ENCODE measurements around the gene TLL2. TPM values are rescaled to one million over a fixed set of nuclear protein-coding genes. Genes with fewer than 3 reads are reported as not detected.

Gene TLL2
- total RNA-seq, 1 experiment from 2014 or later = 0.18 TPM

DNA sequence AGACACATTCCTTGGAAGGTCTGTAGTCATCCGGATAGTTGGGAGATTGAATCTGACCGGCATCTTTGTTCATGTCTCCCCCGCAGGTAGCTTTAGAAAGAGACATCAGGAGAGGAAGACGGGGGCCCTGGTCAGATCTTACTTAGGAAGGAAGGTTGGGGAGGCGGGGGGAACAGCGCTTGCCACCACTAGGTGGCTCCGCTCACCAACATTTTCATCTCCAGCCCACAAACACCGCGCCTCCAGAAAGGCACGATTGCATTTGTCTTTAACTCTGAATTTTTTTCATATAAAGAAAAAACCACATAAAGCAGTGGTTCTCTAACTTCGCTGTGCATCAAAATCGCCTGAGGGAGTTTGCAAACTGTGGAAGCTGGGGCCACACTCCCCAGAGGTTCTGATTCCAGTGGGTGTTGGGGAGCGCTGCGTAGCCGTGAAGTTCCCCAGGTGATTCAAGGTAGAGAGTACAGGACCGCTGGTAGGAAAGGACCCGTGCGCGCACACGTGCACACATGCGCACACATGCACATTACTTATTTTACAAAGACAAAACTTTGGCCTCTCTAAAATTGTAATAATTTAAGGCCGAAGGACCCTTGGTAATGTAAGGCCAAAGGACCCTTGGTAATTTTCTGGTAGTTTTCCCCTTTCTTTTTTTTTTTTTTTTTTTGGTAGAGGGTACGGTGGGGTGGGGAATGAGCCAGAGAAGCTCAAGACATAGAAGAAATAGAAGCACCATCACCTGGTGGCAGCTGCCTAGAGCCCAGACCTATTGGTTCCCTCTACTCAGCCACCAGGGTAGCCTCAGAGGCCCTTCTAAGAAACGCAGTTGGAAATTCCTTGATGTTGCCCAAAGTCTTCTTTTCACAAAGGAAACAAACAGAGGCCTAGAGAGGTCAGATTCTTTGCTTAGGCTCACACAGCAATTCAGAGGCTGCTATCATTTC, 117.5 kb downstream of the TLL2 start:
- no TSS peak for BruUV-seq (replicated peaks)
- no peak overlapping the region for H3K27ac ChIP-seq (ENCODE audit: low read length)

DNA sequence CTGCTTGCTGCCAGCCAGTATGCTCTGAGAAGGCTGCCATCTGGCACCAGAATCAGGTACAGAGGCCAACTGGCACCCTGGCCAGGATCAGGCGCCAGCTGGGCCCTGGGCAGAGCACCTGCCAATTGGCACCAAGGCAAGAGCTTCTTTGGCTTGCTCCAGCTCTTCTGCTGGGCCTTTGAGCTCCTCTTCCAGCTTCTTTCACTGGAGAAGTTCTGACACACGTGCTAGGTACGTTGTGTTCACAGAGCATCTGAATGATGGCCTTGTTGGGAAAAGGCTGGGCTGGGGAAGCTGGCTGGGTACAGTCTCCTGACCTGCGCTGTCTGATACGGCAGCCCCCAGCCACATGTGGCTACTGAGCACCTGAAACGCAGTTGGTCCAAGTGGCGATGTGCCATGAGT, 123.3 kb downstream of the TLL2 start:
- Histone ChIP-seq H3K9me2 (replicated peaks; ENCODE audit: low read length) (no peaks in the 10 kb centered on the region), H3K4me1 (ENCODE audit: insufficient read depth, low read length) (no peaks in the 10 kb centered on the region), H3K79me2 (ENCODE audit: low read length) (no peaks in the 10 kb centered on the region), H3K36me3 (ENCODE audit: low read depth, low read length) (no peaks in the 10 kb centered on the region), H3K27me3 (ENCODE audit: low read length) (peaks cover 87% of the 10 kb centered on the region), H3K4me2 (ENCODE audit: low read length) (no peak overlapping the region), H4K20me1 (ENCODE audit: low read length) (no peaks in the 10 kb centered on the region), H3F3A (ENCODE audit: low read length, unreplicated experiment) (no peaks in the 10 kb centered on the region), H3K9me3 (ENCODE audit: low read length) (no peaks in the 10 kb centered on the region), H3K4me3 (ENCODE audit: low read length) (no peak overlapping the region), H3K27ac (ENCODE audit: low read length) (no peak overlapping the region), H2AFZ (ENCODE audit: low read length) (no peak overlapping the region), H3K9ac (ENCODE audit: low read length) (no peak overlapping the region)
- DNase-seq (no peak), ATAC-seq (no peak)
- ChIA-PET CTCF (no interaction called here), POLR2A (ENCODE audit: unreplicated experiment) (interaction anchor here (0.6 kb wide), 1 partner anchor 124 kb away, joined by 7 read pairs; no protein-coding TSS in a partner anchor)
- intact Hi-C loops (cut with micrococcal nuclease) = no loop called here
- TF ChIP-seq, protein P1, sequence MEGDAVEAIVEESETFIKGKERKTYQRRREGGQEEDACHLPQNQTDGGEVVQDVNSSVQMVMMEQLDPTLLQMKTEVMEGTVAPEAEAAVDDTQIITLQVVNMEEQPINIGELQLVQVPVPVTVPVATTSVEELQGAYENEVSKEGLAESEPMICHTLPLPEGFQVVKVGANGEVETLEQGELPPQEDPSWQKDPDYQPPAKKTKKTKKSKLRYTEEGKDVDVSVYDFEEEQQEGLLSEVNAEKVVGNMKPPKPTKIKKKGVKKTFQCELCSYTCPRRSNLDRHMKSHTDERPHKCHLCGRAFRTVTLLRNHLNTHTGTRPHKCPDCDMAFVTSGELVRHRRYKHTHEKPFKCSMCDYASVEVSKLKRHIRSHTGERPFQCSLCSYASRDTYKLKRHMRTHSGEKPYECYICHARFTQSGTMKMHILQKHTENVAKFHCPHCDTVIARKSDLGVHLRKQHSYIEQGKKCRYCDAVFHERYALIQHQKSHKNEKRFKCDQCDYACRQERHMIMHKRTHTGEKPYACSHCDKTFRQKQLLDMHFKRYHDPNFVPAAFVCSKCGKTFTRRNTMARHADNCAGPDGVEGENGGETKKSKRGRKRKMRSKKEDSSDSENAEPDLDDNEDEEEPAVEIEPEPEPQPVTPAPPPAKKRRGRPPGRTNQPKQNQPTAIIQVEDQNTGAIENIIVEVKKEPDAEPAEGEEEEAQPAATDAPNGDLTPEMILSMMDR (conservative IDR thresholded peaks at IDR 0.05; ENCODE audit: low read depth, low read length) = no peak
- TF ChIP-seq EZH2phosphoT487 (IDR thresholded peaks at IDR 0.05; ENCODE audit: borderline replicate concordance, low read length) (no peak), EZH2 (IDR thresholded peaks at IDR 0.05; ENCODE audit: low read length, unreplicated experiment) (no peak)
- BruUV-seq (replicated peaks) = no TSS peak

More for the DNA sequence above, 117.5 kb downstream of the TLL2 start:
- H3F3A ChIP-seq (ENCODE audit: low read length, unreplicated experiment) = no peaks in the 10 kb centered on the region
- peaks cover 86% of the 10 kb centered on the region for H3K27me3 ChIP-seq (ENCODE audit: low read length)
- CTCF ChIA-PET = no interaction called here
- no peaks in the 10 kb centered on the region for H3K9me3 ChIP-seq (ENCODE audit: low read length)
- no peaks in the 10 kb centered on the region for H3K36me3 ChIP-seq (ENCODE audit: low read depth, low read length)
- H3K9me2 ChIP-seq (replicated peaks; ENCODE audit: low read length) = no peaks in the 10 kb centered on the region
- POLR2A ChIA-PET (ENCODE audit: unreplicated experiment) = no interaction called here
- H4K20me1 ChIP-seq (ENCODE audit: low read length) = no peaks in the 10 kb centered on the region
- DNase-seq (peak; percentile 62), ATAC-seq (peak; percentile 80)
- no peak overlapping the region for H3K4me2 ChIP-seq (ENCODE audit: low read length)
- H3K4me3 ChIP-seq (ENCODE audit: low read length) = no peak overlapping the region
- TF ChIP-seq EZH2phosphoT487 (IDR thresholded peaks at IDR 0.05; ENCODE audit: borderline replicate concordance, low read length) (no peak), EZH2 (IDR thresholded peaks at IDR 0.05; ENCODE audit: low read length, unreplicated experiment) (no peak)
- TF ChIP-seq, protein P1 (conservative IDR thresholded peaks at IDR 0.05; ENCODE audit: low read depth, low read length) = peak; percentile 83
- H2AFZ ChIP-seq (ENCODE audit: low read length) = no peak overlapping the region
- intact Hi-C loops (cut with micrococcal nuclease) = loop anchor here (1.0 to 2.0 kb wide), 2 partner anchors 115 to 434 kb away; no protein-coding TSS in a partner anchor
- H3K9ac ChIP-seq (ENCODE audit: low read length) = no peak overlapping the region
- H3K79me2 ChIP-seq (ENCODE audit: low read length) = no peaks in the 10 kb centered on the region
- no peaks in the 10 kb centered on the region for H3K4me1 ChIP-seq (ENCODE audit: insufficient read depth, low read length)

DNA sequence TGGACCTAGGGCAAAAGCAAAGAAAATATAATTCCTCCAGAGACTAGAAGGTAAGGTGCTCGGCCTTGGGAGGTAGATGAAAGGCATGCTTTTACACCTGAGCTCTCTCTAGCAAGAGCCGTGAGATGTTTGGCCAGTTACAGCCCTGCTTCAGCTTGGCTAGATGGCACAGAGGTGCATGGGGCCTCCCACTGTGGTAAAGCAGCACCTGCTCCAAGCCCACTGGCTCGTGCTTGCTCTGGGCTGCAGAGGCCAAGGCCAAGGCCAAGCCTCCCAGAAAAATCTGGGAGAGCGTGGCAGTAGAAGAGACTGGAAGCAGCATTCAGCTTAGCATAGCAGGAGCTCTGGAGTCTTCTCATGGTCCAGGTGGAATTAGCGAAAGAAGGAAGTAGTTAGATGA, 123.9 kb downstream of the TLL2 start:
- Histone ChIP-seq H3K4me3 (ENCODE audit: low read length) (no peak overlapping the region), H3K36me3 (ENCODE audit: low read depth, low read length) (no peaks in the 10 kb centered on the region), H3K9ac (ENCODE audit: low read length) (no peak overlapping the region), H4K20me1 (ENCODE audit: low read length) (no peaks in the 10 kb centered on the region), H3K27ac (ENCODE audit: low read length) (no peak overlapping the region), H3K9me2 (replicated peaks; ENCODE audit: low read length) (no peaks in the 10 kb centered on the region), H3K79me2 (ENCODE audit: low read length) (no peaks in the 10 kb centered on the region), H3K27me3 (ENCODE audit: low read length) (peaks cover 84% of the 10 kb centered on the region), H3K9me3 (ENCODE audit: low read length) (no peaks in the 10 kb centered on the region), H2AFZ (ENCODE audit: low read length) (no peak overlapping the region), H3K4me1 (ENCODE audit: insufficient read depth, low read length) (no peaks in the 10 kb centered on the region), H3K4me2 (ENCODE audit: low read length) (no peak overlapping the region), H3F3A (ENCODE audit: low read length, unreplicated experiment) (no peaks in the 10 kb centered on the region)
- ChIA-PET CTCF (interaction anchor here (0.6 kb wide), 1 partner anchor 19 kb away, joined by 3 read pairs; no protein-coding TSS in a partner anchor), POLR2A (ENCODE audit: unreplicated experiment) (interaction anchor here (0.6 kb wide), 1 partner anchor 125 kb away, joined by 7 read pairs; no protein-coding TSS in a partner anchor)
- no peak for TF ChIP-seq EZH2phosphoT487 (IDR thresholded peaks at IDR 0.05; ENCODE audit: borderline replicate concordance, low read length)
- no peak for TF ChIP-seq EZH2 (IDR thresholded peaks at IDR 0.05; ENCODE audit: low read length, unreplicated experiment)
- TF ChIP-seq, protein P1 (conservative IDR thresholded peaks at IDR 0.05; ENCODE audit: low read depth, low read length) = no peak
- no TSS peak for BruUV-seq (replicated peaks)
- intact Hi-C loops (cut with micrococcal nuclease) = no loop called here
- DNase-seq (no peak), ATAC-seq (no peak)
